HG03378 (cell line): ENCODE results near the gene NATD1.
"Not testable (repeated sequence)": the region's sequence is repeated elsewhere in the genome, so short reads cannot be mapped to it uniquely, and the experiment has no call there.

Experiments used
- ATAC-seq: cut with Tn5 transposase; IDR thresholded peaks from one replicate; pipeline ENCODE4 v1.9.1; 2021; ENCODE audit warnings: mild to moderate bottlenecking, moderate library complexity; ENCODE audit not compliant: unreplicated experiment

Gene NATD1

DNA sequence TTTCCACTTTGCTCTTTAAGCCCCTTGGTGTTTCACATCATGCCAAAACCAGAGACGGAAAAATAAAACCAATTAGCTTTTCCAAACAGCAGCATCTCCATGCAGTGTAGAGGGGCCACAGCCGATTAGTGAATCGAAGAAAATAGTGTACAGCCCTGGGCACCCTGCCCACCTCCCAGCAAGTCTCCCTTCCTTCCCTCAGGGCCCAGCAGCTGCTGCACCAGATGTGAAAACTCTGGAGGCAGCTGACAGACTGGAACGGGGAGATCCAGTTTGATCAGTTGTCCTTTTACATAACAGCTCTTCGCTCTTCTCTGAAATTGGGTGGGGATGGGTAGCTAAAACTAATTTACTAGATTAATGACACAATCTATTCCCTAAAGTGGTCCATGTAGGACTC, 58.5 kb downstream of the NATD1 start:
- no peak for ATAC-seq

DNA sequence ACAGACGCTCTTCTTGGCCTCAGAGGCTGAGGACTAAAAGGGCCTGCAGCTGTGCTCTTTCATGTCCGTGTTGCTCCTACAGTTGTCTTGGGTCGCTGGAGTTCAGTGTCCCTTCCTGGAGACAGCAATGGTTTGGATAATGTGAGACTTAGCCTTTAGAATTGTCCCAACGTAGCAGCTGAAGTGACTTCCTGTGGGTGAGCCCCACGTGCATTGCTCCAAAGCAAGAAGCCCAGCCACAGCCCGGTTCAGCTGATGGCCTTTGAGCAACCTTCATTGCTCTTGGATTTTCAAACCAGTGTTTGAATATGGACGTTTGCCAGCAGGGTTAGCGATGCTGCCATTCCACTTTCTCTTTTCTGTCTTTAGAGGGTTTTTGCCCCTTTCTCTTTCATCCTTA, 59.0 kb downstream of the NATD1 start:
- ATAC-seq, result no peak

DNA sequence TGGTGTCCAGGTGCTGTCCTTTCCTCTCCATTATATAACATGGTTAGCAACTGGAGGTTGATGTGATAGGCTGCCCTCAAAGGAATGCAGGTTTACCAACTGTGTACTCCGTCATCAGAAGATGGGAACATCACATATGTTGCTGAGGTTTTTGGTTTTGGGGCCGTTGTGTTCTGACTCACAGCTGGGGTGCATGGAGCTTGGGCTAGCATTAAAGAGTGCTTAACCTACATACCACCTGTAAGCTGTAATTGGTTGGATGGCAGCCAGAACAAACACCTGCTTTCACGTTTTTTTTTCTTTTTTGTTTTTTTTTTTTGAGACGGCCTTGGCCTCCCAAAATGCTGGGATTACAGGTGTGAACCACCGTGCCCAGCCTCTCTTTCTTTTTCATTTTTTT, 60.2 kb downstream of the NATD1 start:
- no peak for ATAC-seq

DNA sequence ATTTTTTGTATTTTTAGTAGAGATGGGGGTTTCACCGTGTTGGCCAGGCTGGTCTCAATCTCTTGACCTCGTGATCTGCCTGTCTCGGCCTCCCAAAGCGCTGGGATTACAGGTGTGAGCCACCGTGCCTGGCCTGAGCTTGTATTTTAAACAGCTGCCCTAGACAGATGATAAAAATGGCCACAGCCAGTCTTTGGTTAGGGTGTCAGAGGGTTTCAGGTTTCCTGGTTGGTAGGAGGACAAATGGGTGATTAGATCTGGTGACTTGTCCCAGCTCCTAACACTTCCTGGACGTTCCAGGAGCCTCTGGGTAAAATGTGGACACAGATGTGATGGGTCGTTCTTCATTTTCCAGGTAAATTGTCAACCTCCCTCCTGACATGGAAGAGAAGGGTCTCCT, 60.8 kb downstream of the NATD1 start:
- not testable (repeated sequence) for ATAC-seq

DNA sequence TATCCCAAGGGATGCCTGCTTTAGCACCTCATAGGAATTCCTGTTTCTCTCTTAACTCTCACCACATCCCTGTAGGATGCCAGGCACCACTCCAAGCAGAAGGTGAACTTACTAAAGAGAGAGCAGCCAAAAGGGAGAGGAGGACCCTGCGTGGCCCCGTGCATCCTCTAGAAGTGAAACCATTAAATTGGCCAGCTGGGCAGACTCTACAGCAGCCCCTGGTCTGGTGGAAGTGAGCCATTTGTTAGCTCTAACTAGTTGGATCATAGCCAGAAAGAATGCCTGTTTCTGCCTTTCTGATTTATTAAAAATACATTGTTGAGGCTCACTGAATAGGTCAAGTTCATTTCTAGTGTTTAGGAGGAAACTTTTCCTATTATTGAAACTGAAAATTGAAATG, 61.5 kb downstream of the NATD1 start:
- ATAC-seq, result no peak

DNA sequence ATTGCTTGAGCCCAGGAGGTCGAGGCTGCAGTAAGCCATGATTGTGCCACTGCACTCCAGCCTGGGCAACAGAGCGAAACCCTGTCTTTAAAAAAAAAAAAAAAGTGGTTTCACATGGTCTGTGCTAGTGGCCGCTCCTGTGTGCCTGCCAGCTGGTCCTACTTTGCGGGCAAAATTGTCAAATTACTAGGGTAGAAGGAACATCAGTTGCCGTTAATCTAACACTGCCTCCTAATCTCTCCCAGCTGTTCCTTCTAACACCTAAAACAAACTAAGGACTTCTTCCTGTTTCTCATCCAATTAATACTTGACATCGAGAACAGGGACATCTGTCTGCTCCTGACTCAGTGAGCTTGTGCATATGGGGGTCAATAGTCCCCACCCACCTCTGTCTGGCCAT, 63.1 kb downstream of the NATD1 start:
- ATAC-seq, result no peak

DNA sequence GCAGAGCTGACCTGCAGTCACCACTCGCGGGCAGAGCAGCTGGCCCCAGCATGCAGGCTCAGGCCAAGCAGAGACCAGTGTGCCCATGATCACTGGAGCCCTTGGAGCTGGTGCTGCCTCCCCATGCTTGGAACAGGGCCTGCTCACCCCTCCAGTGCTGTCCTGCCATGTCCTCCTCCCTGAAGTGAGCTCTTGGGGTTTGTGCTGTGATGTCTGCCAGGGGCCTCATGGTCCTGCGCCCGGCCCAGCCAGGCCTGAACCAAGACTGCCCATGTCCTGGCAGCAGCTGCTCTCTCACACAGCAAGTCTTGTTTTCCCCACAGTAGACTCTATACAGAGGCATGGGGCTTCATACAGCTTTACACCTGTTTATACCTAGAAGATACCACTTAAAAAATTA, 63.8 kb downstream of the NATD1 start:
- no peak for ATAC-seq
